Spleen (tissue), 7 donors: ENCODE data around the gene DDX56.

Experiments
- POLR2A ChIP-seq, 3 donors: fragments of 450-650 bp; IDR thresholded peaks; one replicate each; pipeline ENCODE4 v1.5.1; 2017; ENCODE audit warnings: antibody characterized with exemption in 3 of 3, mild to moderate bottlenecking in 1 of 3
- POLR2AphosphoS5 ChIP-seq, 3 donors: sonication (generic); formaldehyde crosslinking; IDR thresholded peaks; one replicate each; pipeline ENCODE4 v1.5.1; 2017; ENCODE audit warnings: antibody characterized with exemption in 3 of 3
- TF ChIP-seq, protein P1 (sequence below), 11 experiments: fragments of 200-600 bp in 7 of 11; fragments of 450-650 bp in 4 of 11; sonication (generic) in 4 of 11; IDR thresholded peaks in 8 of 11; conservative IDR thresholded peaks in 3 of 11; 1 replicate in 7 of 11; 2 replicates in 4 of 11; pipeline versions ENCODE4 v1.4.0 to v1.8.0; 2016 to 2021; ENCODE audit warnings: antibody characterized with exemption in 11 of 11, inconsistent platforms in 4 of 11, mild to moderate bottlenecking in 1 of 11
- donor health status: DM: no; HTN: no; CAD: no; lungs with moderate emphysema.
- donor health status: DM: no; HTN: no; CAD: no.
- donor health status: DM: no; HTN: no; CAD: no.

DNA sequence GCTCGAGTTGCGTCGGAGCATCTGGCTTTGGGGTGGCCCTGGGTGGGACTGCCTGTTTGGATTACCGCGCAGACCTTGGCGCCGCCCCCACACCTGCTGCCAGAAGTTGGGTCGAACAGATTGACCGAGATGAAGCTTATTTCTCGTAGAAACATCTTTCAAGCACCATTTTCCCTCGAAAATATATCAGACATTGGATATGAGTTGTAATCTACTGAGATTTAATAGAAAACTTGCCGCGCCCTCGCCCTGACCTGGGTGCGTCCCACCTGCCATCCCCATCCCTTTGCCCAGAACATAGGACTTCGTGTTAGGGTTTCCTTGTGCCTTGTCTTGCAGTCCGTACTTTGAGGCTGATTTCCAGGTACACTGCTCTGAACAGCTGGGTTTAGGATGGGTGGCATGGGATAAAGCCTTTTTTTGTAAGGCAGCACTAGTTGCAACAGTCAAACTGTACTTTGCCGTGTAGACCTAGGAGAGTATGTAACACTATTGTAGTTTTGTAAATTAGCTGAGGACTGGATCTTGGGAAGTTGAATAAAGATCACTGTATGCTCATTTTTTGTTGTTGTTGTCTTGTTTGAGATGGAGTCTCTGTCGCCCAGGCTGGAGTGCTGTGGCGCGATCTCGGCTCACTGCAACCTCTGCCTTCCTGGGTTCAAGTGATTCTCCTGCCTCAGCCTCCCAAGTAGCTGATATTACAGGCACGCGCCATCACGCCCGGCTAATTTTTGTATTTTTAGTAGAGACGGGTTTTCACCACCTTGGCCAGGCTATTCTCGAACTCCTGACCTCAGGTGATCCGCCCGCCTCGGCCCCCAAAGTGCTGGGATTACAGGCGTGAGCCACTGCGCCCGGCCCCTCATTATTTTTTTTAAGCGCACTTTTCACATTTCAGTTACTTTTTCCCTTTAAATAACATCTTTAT is 33.7 kb upstream of the DDX56 start:
- TF ChIP-seq POLR2A (IDR thresholded peaks at IDR 0.05) (no peak), POLR2AphosphoS5 (IDR thresholded peaks at IDR 0.05) (no peak)
- TF ChIP-seq, protein P1, sequence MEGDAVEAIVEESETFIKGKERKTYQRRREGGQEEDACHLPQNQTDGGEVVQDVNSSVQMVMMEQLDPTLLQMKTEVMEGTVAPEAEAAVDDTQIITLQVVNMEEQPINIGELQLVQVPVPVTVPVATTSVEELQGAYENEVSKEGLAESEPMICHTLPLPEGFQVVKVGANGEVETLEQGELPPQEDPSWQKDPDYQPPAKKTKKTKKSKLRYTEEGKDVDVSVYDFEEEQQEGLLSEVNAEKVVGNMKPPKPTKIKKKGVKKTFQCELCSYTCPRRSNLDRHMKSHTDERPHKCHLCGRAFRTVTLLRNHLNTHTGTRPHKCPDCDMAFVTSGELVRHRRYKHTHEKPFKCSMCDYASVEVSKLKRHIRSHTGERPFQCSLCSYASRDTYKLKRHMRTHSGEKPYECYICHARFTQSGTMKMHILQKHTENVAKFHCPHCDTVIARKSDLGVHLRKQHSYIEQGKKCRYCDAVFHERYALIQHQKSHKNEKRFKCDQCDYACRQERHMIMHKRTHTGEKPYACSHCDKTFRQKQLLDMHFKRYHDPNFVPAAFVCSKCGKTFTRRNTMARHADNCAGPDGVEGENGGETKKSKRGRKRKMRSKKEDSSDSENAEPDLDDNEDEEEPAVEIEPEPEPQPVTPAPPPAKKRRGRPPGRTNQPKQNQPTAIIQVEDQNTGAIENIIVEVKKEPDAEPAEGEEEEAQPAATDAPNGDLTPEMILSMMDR (IDR thresholded peaks at IDR 0.05 in 8 of 11, conservative IDR thresholded peaks at IDR 0.05 in 3 of 11): no peak
